Adipose tissue (tissue), 3 donors: Measurements from ENCODE around the gene MEIS3. TPM values are rescaled to one million over a fixed set of nuclear protein-coding genes. Genes with fewer than 3 reads are reported as not detected.
"Not testable (repeated sequence)": the region's sequence is repeated elsewhere in the genome, so short reads cannot be mapped to it uniquely, and the experiment has no call there.

Experiments
- H3K27ac ChIP-seq: one replicate; pipeline ENCODE4 v1.5.1; 2013; ENCODE audit warnings: low read depth, low read length
- WGBS, 3 donors: extraction: QIAGEN DNeasy Blood & Tissue Kit; methylation state at CpG; one replicate each; pipeline ENCODE4 v1.1.7; 2013; 5-methylcytosine and 5-hydroxymethylcytosine counted together
- polyA plus RNA-seq, 3 donors: library from polyadenylated mRNA; stranded (reverse); fragments of 200-250 nt; gene quantifications; one replicate each; pipeline ENCODE4 v1.2.3, GENCODE V29; 2013
- donor health status: healthy with polysubstance abuse.
- donor health status: Bipolar disorder and iron deficiency.
- donor health status: healthy.

Gene MEIS3
- polyA plus RNA-seq, 3 donors: 4.3 to 28.6 (median 10.0) TPM

DNA sequence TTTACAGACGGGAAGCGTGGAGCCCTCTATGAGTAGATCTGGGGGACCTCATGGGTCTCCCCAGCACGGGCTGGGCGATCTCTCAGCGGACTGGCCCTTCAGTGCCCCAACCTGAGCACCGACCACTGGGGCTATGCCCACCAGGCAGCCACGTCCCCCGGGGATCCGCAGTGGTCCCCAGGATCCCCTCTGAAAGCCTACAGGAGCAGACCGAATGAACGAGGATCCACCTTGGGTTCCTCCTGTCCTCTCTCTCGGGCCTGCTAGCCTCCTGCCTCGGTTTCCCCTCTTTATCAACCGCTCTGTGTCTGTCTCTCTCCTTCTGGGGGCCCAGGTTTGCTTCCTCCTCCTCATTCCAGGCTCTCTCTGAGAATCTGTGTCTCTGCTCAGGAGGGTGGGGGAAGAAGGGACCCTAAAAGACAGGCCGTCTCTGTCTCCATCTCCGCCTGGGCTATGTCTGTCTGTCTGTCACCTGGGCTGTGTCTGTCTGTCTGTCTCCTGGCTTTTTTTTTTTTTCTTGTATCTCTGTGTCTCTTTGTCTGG lies 2.0 kb upstream of the MEIS3 start:
- no peak overlapping the region for H3K27ac ChIP-seq
- 8 to 12% (median 11%) methylated on average over 16 of the region's 16 CpGs for WGBS, 3 donors

DNA sequence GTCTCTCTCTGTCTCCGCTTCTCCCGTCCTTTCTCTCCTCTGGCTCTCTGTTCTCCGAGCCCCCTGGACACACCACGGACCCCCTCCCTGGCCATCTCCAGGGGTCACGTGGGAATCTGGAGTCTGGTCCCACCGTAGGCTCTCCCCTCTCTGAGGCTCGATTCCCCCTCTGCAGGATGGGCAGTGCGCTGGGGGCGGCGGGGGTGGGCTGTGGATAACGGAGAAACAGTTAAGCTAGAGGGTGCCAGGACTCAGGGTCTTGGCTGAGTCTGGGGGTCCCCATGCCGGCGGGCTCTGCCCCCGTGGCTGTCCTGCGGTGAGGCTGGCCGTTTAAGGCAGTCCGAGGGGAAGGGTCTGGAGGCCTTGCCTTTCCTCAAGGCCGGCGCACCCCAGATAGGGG lies 462 bp upstream of the MEIS3 start:
- no peak overlapping the region for H3K27ac ChIP-seq
- WGBS, 3 donors: 8 to 12% (median 10%) methylated on average over 18 to 19 of the region's 19 CpGs

DNA sequence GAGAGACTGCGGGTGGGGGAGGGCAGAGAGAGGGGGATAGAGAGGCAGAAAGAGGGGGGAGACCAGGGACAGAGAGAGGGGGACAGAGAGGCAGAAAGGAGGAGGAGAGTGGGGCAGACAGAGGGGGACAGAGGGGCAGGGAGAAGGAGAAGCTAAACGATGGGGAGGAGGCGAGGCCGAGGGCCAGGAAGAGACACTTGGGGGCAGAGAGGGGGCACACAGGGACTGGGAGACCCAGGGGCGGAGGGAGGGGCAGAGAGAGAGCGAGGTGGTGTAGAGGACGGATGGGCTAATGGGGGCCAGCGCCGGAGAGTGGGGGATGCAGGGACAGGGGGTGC lies 666 bp downstream of the MEIS3 start:
- H3K27ac ChIP-seq: no peak overlapping the region
- WGBS, 3 donors: 0 to 2% (median 1%) methylated on average over 4 to 9 of the region's 9 CpGs

DNA sequence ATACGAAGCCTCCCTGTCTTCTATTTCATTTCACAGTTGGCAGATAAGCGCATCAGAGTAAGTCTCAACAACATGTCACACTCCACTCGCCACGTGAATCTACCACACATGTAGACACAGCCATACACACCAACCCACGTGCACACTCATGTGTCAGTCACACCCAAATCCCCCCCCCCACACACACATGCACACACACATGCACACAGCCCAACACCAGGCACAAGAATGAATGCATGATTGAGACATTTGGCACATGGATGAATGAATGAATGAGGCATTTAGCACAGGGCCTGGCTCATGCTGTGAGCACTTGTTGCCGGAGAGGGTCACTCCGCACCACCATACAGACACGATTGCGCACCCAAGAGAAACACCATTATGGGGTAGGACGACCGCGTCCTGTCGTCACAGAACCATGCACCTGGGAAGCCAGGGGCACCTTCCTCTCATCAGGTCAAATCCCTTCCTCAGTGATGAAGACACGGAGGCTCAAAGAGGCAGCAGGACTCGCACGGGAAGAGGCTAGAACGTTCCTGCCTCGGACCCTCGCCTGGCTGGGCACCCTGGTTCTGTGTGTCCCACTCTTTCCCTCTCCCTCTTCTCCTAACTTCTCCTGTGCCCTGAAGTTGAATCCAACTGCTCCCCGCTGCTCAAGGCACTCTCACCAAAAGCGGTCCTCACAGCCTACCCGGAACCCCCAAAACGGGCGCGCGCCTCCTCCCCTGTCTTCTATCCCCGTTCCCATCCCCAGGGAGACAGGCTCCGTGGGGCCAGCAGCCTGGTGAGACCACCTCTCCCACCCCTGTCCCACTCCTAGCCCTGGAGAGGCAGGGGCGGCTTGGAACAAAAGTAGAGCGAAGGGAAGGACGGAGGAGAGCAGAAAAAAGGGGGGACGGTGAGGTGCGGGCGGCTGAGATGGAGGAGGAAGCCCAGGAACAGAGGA lies 1.3 kb downstream of the MEIS3 start:
- 5 to 8% (median 6%) methylated on average over 34 of the region's 34 CpGs for WGBS, 3 donors
- no peak overlapping the region for H3K27ac ChIP-seq

DNA sequence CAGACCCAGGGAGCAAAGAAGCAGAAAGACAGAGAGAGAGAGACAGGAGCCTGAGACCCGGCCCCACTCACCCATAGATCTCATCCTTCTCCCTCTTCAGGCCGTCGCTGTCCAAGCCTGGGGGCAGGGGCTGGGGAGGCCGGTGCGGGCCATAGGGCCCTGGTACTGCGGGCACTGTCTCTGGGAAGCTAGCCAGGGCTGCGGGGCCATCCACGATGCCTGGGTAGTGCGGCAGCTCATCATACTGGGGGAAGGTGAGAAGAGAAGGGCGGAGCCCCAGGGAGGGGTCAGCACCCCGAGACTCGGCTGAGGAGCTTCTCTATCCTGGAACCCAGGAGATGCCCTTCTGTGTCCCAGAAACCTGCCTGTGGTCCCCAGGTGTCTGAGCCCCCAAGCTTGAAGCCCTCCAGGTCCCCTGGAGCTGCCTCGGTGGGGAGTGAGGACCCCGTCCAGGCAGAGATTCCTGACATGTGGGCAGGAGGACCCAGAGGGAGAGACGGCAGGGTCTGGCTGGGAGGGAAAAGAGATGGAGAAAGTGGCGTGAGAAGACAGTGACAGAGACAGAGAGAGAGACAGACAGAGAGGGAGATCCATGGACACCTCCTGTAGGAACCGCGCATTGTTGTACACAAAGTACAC lies 2.1 kb downstream of the MEIS3 start:
- 11 to 32% (median 23%) methylated on average over 16 to 18 of the region's 18 CpGs for WGBS, 3 donors
- no peak overlapping the region for H3K27ac ChIP-seq

DNA sequence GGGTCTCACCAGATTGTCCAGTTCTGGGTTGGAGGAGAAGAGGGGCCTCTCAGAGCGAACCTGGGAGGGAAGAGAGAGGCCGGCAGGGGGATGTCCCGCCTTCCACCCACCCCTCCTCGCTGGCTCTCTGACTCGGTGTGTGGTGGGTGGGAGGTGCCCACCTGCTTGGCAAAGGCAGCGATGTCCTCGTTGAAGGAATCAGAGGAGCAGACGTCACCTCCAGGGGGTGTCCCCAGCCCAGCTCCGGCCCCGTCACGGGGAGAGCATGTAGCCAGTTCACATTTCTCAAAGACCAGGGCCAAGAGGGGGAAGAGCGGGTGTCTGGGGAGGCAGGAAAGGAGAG lies 2.7 kb downstream of the MEIS3 start:
- 34 to 58% (median 53%) methylated on average over 12 of the region's 12 CpGs for WGBS, 3 donors
- no peak overlapping the region for H3K27ac ChIP-seq

DNA sequence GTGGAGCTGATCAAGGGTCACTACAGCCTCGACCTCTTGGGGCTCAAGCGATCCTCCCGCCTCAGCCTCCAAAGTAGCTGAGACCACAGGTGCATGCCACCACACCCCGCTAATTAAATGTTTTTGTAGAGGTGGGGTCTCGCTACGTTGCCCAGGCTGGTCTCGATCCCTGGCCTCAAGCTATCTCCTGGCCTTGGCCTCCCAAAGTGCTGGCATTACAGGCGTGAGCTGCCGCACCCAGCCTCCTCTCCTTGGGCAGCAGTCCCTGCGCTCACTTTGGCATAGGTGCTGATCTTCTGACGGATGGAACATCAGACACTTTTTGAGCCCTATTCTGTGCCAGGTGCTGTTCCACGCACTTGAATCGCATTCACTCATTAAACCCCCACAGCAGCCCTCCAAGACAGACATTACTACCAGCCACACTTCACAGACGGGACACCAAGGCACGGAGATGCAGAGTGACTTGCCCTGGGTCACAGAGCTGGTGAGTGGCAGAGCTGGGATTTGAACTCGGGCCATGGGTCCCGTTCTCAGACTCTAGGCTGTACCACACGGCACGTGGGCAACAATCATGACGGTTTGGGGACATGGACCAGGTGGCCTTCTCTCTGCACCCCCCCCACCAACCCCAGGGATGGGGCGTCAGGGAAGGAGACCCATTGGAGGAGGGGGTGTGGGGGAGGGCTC lies 3.2 kb downstream of the MEIS3 start:
- H3K27ac ChIP-seq: no peak overlapping the region
- 82 to 93% (median 91%) methylated on average over 21 of the region's 21 CpGs for WGBS, 3 donors

DNA sequence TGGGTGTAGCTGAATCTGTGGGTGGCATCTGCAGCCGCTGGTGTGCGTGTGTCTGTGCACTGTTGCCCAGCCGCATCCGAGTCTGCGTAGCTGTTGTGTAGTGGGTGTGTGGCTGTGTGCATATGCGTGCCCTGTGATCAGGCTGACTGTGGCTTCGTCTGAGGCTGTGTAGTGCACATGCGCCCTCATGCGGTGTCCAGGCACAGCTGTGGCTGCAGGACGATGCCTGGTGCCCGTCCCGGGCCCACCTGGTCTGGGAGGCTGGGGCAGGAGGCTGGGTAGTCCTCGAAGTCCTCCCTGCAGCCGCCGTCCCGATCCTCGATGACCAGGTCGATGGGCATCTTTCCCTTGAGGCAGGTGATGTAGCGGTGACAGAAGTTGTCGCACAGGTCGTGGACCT lies 4.9 kb downstream of the MEIS3 start:
- 46 to 75% (median 72%) methylated on average over 15 to 21 of the region's 21 CpGs for WGBS, 3 donors
- H3K27ac ChIP-seq: no peak overlapping the region

DNA sequence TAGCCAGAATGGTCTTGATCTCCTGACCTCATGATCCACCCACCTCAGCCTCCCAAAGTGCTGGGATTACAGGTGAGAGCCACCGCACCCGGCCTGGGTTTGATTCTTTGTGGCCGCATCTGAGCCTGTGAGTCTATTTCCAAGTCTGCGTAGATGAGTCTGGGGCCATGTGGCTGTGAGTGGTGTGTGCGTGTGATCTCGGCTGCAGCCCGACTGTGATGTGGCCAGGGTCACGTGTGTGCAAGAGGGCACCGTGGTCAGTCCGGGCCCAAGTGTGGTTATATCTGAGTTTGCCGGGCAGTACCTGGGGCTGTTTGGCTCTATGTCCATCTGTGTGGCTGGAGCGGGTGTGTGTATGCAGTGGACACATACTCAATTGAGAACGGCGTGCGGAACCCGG lies 5.4 kb downstream of the MEIS3 start:
- 88 to 95% (median 94%) methylated on average over 16 of the region's 16 CpGs for WGBS, 3 donors

DNA sequence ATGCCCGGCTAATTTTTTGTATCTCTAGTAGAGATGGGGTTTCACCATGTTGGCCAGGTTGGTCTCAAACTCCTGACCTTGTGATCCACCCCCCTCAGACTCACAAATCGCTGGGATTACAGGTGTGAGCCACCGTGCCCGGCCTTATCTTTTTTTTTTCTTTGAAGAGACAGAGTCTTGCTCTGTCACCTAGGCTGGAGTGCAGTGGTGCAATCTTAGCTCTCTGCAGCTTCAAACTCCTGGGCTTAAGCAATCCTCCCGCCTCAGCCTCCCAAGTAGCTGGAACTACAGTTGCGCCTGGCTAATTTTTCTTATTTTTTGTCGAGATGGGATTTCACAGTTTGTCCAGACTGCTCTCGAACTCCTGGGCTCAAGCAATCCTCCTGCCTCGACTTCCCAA lies 7.6 kb downstream of the MEIS3 start:
- H3K27ac ChIP-seq: not testable (repeated sequence)
- WGBS, 3 donors: 61 to 84% (median 76%) methylated on average over 9 of the region's 9 CpGs

More for the DNA sequence above, 5.4 kb downstream of the MEIS3 start:
- H3K27ac ChIP-seq: no peak overlapping the region

DNA sequence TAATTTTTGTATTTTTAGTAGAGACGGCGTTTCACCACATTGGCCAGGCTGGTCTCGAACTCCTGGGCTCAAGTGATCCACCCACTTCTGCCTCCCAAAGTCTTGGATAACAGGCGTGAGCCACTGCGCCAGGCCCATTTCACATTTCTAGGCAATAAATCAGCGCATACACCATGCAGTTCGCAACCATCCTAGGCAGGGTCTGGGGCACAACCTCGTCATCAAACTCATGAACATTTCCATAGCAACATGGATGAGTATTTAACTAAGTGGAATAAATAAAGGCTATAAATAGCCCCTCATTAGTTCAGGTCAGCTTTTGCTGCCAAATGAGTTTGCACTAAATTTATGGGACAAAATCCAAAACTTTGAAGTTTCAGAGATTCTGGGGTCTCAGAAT lies 8.2 kb downstream of the MEIS3 start:
- WGBS, 3 donors: 78 to 87% (median 78%) methylated on average over 8 of the region's 8 CpGs

DNA sequence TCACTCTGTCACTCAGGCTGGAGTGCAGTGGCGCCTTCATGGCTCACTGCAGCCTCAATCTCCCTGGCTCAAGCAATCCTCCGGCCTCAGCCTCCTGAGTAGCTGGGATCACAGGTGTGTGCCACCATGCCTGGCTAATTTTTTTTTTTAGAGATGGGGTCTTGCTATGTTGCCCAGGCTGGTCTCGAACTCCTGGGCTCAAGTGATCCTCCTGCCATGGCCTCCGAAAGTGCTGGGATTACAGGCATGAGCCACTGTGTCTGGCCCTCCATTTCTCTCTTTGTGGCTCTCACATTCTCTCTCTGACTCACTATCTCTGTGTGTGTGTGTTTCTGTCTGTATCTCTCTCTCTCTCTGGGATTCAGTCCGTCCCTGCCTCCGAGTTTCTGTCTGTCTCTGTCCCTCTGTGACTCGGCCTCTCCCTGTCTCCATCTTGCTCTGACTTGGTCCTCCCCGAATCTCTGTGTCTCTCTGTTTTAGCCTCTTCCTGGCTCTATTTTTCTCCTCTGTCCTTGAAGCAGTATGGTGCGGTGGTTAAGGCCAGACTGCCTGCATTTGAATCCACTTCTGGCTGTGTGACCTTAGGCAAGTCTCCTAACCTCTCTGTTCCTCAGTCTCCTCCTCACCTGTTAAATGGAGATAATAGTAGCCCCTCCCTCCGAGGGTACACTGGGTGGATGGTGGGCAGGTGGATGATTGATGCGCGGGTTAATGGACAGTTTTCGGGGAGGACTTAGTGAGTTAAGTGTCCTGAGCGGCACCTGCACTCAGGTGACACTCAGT lies 11.0 kb downstream of the MEIS3 start:
- 85 to 93% (median 91%) methylated on average over 14 of the region's 14 CpGs for WGBS, 3 donors
- no peak overlapping the region for H3K27ac ChIP-seq

More for the DNA sequence above, 8.2 kb downstream of the MEIS3 start:
- no peak overlapping the region for H3K27ac ChIP-seq

DNA sequence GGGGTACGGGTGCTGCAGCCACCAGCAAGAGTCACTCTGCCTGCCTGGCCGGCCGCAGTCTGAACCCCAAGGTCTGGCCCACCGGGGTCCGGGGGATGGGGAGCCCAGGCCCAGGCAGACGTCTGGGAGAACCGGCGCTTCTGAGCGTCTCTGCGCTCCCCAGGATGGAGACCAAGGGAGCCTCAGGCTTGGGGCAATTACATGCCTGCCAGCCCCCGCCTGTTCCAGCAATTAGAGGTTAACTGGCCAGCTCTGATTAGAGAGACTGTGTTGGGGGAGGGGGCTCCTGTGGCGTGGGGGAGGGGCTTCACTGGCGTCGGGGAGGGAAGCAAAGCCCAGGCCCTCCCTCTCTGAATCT lies 11.9 kb downstream of the MEIS3 start:
- 23 to 42% (median 31%) methylated on average over 14 of the region's 14 CpGs for WGBS, 3 donors
- H3K27ac ChIP-seq: no peak overlapping the region

DNA sequence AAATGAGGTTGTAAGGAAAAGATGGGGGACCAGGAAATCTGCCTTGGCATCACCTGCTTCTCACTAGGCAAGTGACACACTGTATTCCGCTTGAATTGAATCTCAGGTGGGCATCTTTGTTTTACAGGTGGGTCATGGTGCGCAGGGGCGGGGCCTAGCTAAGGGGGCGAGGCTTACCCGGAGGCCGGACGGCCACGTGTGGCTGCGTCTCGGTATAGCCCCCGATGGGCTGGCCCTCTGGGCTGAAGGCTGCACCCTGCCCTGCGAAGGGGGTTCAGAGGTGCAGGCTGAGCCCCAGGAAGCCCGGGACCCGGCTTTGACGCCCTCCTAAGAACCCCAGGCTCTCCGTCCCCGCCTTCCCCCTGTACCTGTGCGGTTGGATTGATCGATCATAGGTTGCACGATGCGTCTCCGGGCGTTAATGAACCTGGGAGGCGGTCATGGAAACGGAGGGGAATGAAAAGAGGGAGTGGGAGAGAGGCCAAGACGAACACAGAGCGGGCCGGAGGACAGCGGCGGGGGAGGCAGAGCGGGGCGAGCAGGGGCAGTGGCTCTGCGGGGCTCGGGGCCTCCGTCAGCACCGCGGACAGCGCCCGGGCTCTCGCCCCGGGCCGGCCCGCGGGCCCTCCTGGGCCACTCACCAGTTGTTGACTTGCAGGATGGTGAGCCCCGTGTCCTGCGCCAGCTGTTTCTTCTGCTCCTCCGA lies 12.5 kb downstream of the MEIS3 start:
- 16 to 28% (median 25%) methylated on average over 43 to 47 of the region's 47 CpGs for WGBS, 3 donors
- H3K27ac ChIP-seq: no peak overlapping the region

DNA sequence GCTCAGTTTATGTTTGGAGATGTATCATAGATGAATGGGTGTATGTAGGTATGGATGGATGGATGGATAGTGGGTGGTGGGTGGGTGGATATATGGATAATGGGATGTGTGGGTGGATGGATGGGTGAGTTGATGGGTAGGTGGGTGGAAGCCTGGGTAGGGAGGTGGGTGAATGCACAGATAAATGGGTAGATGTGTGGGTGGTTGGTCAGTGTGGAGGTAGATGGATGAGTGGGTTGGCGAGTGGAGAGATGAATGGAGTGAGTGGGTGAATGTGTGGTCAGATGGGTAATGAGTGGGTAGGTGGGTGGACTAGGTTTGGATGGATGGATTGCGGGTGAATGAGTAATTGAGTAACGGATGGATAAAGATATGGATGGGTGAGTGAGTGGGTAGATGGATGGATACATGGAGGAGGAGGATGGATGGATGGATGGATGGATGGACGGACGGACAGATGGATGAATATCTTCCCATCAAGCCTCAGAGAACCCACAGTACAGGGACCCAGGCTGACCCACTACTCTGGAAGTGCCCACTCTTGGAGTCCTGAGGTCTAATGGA lies 13.4 kb downstream of the MEIS3 start:
- WGBS, 3 donors: 91 to 97% (median 93%) methylated on average over 3 to 5 of the region's 5 CpGs
- no peak overlapping the region for H3K27ac ChIP-seq

DNA sequence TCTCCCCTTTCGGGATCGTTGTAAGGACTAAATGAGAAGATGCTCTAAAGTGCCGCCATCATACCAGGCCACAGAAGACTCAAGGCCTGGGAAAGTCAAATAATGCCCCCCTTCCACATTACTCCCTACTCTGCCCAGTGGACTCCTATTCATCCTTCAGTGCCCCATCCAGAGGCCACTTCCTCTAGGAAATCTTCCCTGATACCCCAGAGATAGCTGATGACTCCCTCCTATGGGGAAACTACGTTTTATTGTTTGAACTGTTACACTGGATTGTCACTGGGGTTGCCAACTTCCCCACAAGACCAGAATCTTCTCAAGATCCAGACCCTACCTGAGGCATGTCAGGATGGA lies 14.2 kb downstream of the MEIS3 start:
- no peak overlapping the region for H3K27ac ChIP-seq
- WGBS, 3 donors: 86 to 89% (median 89%) methylated on average over 4 of the region's 4 CpGs

DNA sequence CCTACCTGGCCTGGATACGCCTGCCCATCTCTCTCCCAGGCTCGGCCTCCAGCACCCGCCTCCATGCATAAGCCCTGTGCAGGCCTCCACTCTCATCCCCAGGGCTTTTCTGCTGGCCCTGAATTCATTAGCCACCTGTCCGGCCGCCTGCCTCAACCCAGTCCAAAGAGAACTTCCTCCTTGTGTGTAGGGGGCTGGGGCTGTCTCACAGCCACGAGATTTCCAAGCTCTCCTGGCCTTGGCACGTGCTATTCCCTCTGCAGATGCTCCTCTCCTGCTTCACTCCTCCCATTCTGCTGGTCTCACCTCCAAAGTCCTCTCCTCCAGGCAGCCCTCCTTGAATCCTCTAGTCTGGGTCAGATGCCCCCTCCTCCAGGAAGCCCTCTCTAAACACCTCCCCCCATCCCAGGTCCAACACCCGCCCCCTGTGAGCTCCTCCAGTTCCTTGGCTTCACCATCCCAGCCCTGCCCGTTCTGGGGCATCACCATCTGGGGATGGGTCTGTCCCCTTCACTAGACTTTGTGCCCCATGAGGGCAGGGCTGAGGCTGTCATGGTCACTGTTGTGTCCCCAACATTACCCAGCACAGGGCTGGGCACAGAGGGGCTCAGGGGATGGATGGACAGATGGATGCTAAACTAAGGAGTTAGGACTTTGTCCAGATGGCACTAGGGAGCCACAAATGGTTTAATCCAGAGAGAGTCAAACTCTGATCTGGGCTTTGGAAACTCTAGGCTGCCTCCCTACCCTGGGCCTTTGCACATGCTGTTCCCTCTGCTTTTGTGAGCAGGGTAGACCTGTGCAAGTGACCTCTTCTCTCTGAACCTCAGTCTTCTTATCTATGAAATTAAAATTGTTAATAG lies 14.8 kb downstream of the MEIS3 start:
- H3K27ac ChIP-seq: no peak overlapping the region
- WGBS, 3 donors: 62 to 79% (median 67%) methylated on average over 9 of the region's 9 CpGs
